GM23248 (cell line): Measurements from ENCODE around the gene NDST4.

Source experiments
- EZH2 ChIP-seq: fragments of 200-600 bp; sonication (generic); IDR thresholded peaks from 2 replicates; pipeline ENCODE4 v1.6.1; 2018; ENCODE audit warnings: antibody characterized with exemption, mild to moderate bottlenecking; ENCODE audit not compliant: insufficient read depth, poor library complexity, severe bottlenecking
- EZH2phosphoT487 ChIP-seq: fragments of 200-600 bp; sonication (generic); IDR thresholded peaks from 2 replicates; pipeline ENCODE4 v1.6.1; 2018; ENCODE audit warnings: antibody characterized with exemption, moderate library complexity, mild to moderate bottlenecking, low read depth; ENCODE audit not compliant: insufficient read depth

GRCh38 chr4:114860786-114861185, 252.6 kb downstream of the NDST4 start:
- TF ChIP-seq EZH2 (no peak), EZH2phosphoT487 (no peak)
